Liver (tissue), 9 donors: ENCODE data around the gene LTA4H. TPM values are rescaled to one million over a fixed set of nuclear protein-coding genes. Genes with fewer than 3 reads are reported as not detected.

Experiments
- DNase-seq: peaks from one replicate; pipeline ENCODE4 v3.0.0-alpha.2; 2017; ENCODE audit warnings: low spot score
- H3K27ac ChIP-seq, 2 donors: one replicate each; pipeline ENCODE4 v1.7.0; 2013; ENCODE audit warnings: inconsistent platforms in 2 of 2, low read length in 2 of 2, control low read depth in 1 of 2, low read depth in 1 of 2, mild to moderate bottlenecking in 1 of 2
- H3K27me3 ChIP-seq, 4 donors: one replicate each; pipeline versions ENCODE4 v1.6.1 to v1.7.0; 2013; ENCODE audit warnings: low read length in 3 of 4, inconsistent platforms in 1 of 4, mild to moderate bottlenecking in 1 of 4, moderate library complexity in 1 of 4; ENCODE audit not compliant: control insufficient read depth in 4 of 4, insufficient read depth in 4 of 4
- H3K36me3 ChIP-seq, 4 donors: one replicate each; pipeline versions ENCODE4 v1.6.1 to v1.7.0; 2013; ENCODE audit warnings: low read length in 3 of 4, mild to moderate bottlenecking in 3 of 4, low read depth in 1 of 4, moderate library complexity in 1 of 4; ENCODE audit not compliant: control insufficient read depth in 4 of 4, insufficient read depth in 3 of 4
- H3K4me1 ChIP-seq, 4 donors: one replicate each; pipeline versions ENCODE4 v1.6.1 to v1.7.0; 2013; ENCODE audit warnings: low read length in 3 of 4, mild to moderate bottlenecking in 3 of 4, moderate library complexity in 1 of 4; ENCODE audit not compliant: control insufficient read depth in 4 of 4, insufficient read depth in 4 of 4
- H3K4me3 ChIP-seq, 3 donors: one replicate each; pipeline versions ENCODE4 v1.6.1 to v1.7.0; 2013; ENCODE audit warnings: low read length in 3 of 3, control low read depth in 1 of 3, low read depth in 1 of 3, mild to moderate bottlenecking in 1 of 3
- H3K9ac ChIP-seq, 2 donors: one replicate each; pipeline ENCODE4 v1.7.0; 2013; ENCODE audit warnings: low read length in 2 of 2, mild to moderate bottlenecking in 2 of 2, moderate library complexity in 2 of 2, control low read depth in 1 of 2, low read depth in 1 of 2
- H3K9me3 ChIP-seq, 4 donors: one replicate each; pipeline versions ENCODE4 v1.6.1 to v1.7.0; 2013; ENCODE audit warnings: low read length in 3 of 4; ENCODE audit not compliant: control insufficient read depth in 4 of 4
- EGR1 ChIP-seq, 2 donors: IDR thresholded peaks; 2 replicates each; pipeline ENCODE4 v1.6.1; 2016 to 2018; ENCODE audit warnings: antibody characterized with exemption in 2 of 2, low read depth in 2 of 2
- FOXA1 ChIP-seq: IDR thresholded peaks from 2 replicates; pipeline ENCODE4 v1.6.1; 2016; ENCODE audit warnings: antibody characterized with exemption
- FOXA2 ChIP-seq: IDR thresholded peaks from 2 replicates; pipeline ENCODE4 v1.6.1; 2016; ENCODE audit warnings: antibody characterized with exemption
- GABPA ChIP-seq, 2 donors: IDR thresholded peaks in 1 of 2; conservative IDR thresholded peaks in 1 of 2; 2 replicates each; pipeline ENCODE4 v1.6.1; 2016; ENCODE audit warnings: antibody characterized with exemption in 2 of 2, mild to moderate bottlenecking in 1 of 2, moderate library complexity in 1 of 2
- HNF4A ChIP-seq, 2 donors: conservative IDR thresholded peaks; 2 replicates each; pipeline ENCODE4 v1.6.1; 2016; ENCODE audit warnings: antibody characterized with exemption in 2 of 2, mild to moderate bottlenecking in 2 of 2
- HNF4G ChIP-seq: IDR thresholded peaks from 2 replicates; pipeline ENCODE4 v1.6.1; 2016; ENCODE audit warnings: antibody characterized with exemption
- JUND ChIP-seq, 2 donors: IDR thresholded peaks; 2 replicates each; pipeline ENCODE4 v1.6.1; 2016; ENCODE audit warnings: antibody characterized with exemption in 2 of 2
- NR2F2 ChIP-seq: IDR thresholded peaks from 2 replicates; pipeline ENCODE4 v1.6.1; 2016; ENCODE audit warnings: antibody characterized with exemption
- RAD21 ChIP-seq, 2 donors: IDR thresholded peaks; 2 replicates each; pipeline ENCODE4 v1.6.1; 2016; ENCODE audit warnings: antibody characterized with exemption in 2 of 2, mild to moderate bottlenecking in 2 of 2
- RXRA ChIP-seq, 2 donors: IDR thresholded peaks; 2 replicates each; pipeline ENCODE4 v1.6.1; 2017 to 2018; ENCODE audit warnings: antibody characterized with exemption in 2 of 2, mild to moderate bottlenecking in 1 of 2
- SP1 ChIP-seq: IDR thresholded peaks from 2 replicates; pipeline ENCODE4 v1.6.1; 2018; ENCODE audit warnings: antibody characterized with exemption, mild to moderate bottlenecking
- TAF1 ChIP-seq: conservative IDR thresholded peaks from 2 replicates; pipeline ENCODE4 v1.6.1; 2016; ENCODE audit warnings: antibody characterized with exemption, mild to moderate bottlenecking
- YY1 ChIP-seq: IDR thresholded peaks from 2 replicates; pipeline ENCODE4 v1.6.1; 2016; ENCODE audit warnings: antibody characterized with exemption, mild to moderate bottlenecking
- WGBS: extraction: QIAGEN DNeasy Blood & Tissue Kit; methylation state at CpG from one replicate; pipeline ENCODE4 v1.1.7; 2013; 5-methylcytosine and 5-hydroxymethylcytosine counted together
- polyA plus RNA-seq, 2 donors: library from polyadenylated mRNA; stranded (reverse) in 1 of 2; unstranded in 1 of 2; fragments of 200-250 nt in 1 of 2; fragments of >200 nt in 1 of 2; fragmentation: Nextera tagmentation in 1 of 2; extraction: Ambion mirVana in 1 of 2; gene quantifications; one replicate each; pipeline versions ENCODE4 v1.2.1 to v1.2.3, GENCODE V29; 2013 to 2015
- total RNA-seq, 2 donors: library from RNA; depleted of rRNA; stranded (reverse); fragments of >200 nt; gene quantifications; one replicate each; pipeline ENCODE4 v1.2.3, GENCODE V29; 2014
- TF ChIP-seq, protein P1 (sequence below): IDR thresholded peaks from 2 replicates; pipeline ENCODE4 v1.6.1; 2016; ENCODE audit warnings: antibody characterized with exemption, mild to moderate bottlenecking
- TF ChIP-seq, protein P2 (sequence below): IDR thresholded peaks from 2 replicates; pipeline ENCODE4 v1.6.1; 2016; ENCODE audit warnings: antibody characterized with exemption
- TF ChIP-seq, protein P3 (sequence below): IDR thresholded peaks from 2 replicates; pipeline ENCODE4 v1.6.1; 2016; ENCODE audit warnings: antibody characterized with exemption
- TF ChIP-seq, protein P4 (sequence below): IDR thresholded peaks from 2 replicates; pipeline ENCODE4 v1.6.1; 2016; ENCODE audit warnings: antibody characterized with exemption
- TF ChIP-seq, protein P5 (sequence below): fragments of 150-350 bp; IDR thresholded peaks from 2 replicates; pipeline ENCODE4 v1.5.1; 2017; ENCODE audit warnings: improper control_type of control experiment, low read depth, low read length; ENCODE audit not compliant: missing input control
- donor health status: healthy.
- donor health status: healthy.
- donor health status: healthy.
- donor health status: healthy.
- donor health status: healthy.

LTA4H gene
- total and polyA plus RNA-seq, 4 donors = 16.6 to 34.5 (median 20.9) TPM

DNA sequence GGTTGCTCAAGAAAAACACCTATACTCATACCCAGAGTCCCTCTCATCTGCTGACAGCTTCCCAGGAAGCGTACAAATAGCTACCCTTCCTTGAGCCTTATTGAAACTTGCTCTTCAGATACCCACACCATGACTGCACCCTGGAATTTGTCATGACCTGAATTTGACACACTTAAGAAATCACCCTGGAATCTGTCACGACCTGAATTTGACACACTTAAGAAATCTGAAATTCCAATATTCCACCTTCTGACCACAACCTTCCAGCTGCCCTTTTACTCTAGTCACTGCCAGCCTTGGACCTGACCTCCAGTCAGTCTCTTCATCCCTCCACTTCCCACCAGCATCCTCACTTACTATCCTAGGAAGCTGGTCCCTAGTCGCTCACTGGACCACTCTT, 38.1 kb downstream of the LTA4H start:
- TF ChIP-seq RXRA (IDR thresholded peaks at IDR 0.05) (no peak), EGR1 (IDR thresholded peaks at IDR 0.05; ENCODE audit: low read depth in 2 of 2) (no peak), HNF4A (conservative IDR thresholded peaks at IDR 0.05) (no peak)
- TF ChIP-seq, protein P1, sequence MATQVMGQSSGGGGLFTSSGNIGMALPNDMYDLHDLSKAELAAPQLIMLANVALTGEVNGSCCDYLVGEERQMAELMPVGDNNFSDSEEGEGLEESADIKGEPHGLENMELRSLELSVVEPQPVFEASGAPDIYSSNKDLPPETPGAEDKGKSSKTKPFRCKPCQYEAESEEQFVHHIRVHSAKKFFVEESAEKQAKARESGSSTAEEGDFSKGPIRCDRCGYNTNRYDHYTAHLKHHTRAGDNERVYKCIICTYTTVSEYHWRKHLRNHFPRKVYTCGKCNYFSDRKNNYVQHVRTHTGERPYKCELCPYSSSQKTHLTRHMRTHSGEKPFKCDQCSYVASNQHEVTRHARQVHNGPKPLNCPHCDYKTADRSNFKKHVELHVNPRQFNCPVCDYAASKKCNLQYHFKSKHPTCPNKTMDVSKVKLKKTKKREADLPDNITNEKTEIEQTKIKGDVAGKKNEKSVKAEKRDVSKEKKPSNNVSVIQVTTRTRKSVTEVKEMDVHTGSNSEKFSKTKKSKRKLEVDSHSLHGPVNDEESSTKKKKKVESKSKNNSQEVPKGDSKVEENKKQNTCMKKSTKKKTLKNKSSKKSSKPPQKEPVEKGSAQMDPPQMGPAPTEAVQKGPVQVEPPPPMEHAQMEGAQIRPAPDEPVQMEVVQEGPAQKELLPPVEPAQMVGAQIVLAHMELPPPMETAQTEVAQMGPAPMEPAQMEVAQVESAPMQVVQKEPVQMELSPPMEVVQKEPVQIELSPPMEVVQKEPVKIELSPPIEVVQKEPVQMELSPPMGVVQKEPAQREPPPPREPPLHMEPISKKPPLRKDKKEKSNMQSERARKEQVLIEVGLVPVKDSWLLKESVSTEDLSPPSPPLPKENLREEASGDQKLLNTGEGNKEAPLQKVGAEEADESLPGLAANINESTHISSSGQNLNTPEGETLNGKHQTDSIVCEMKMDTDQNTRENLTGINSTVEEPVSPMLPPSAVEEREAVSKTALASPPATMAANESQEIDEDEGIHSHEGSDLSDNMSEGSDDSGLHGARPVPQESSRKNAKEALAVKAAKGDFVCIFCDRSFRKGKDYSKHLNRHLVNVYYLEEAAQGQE = no peak
- Histone ChIP-seq H3K36me3 (peaks cover 0 to 27% (median 13%) of the 10 kb centered on the region in 4 donors), H3K4me1 (peaks cover 7 to 42% (median 19%) of the 10 kb centered on the region in 4 donors), H3K27ac (peak overlapping the region in 1 of 2 donors; percentile 84), H3K4me3 (peak overlapping the region in 2 of 3 donors; percentile 18 to 40), H3K9me3 (no peaks in the 10 kb centered on the region), H3K27me3 (no peaks in the 10 kb centered on the region), H3K9ac (no peak overlapping the region)
- no peak for DNase-seq
- 92% methylated on average over 3 of the region's 3 CpGs for WGBS

DNA sequence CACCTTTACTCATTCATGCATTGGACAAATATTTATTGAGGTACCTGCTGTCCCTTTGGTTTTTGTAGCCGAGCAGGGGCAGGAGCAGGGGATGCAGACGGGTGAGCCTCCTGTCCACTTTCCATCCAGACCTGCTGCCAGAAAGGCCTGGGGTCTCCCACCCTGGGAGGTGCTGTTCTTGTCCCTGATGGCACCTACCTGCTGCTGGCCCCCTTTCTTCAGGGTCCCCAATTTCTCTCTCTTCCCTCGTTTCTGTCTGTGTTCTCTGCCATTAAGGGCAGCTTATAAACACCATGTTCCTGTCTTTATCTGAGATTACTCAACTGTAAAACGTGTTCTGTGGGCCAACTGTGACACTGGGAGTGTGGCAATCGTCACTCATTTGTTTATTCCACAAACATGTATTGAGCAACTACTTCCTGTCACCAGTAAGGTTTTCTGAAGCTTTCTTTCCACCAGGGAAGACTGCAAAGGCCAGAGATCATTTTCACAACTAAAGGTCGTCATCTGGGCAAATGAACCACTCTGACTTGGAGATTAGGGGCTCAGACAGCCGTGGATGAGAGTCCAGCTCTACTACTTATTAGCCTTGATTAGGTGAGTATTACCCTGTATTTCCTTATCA, 39.2 kb downstream of the LTA4H start, which contains the start of gene HAL:
HAL (minus strand) TSS at position 311 of the 625 bp plus-strand sequence. CDS start 434 bp downstream, outside the sequence.
- TF ChIP-seq TAF1 (no peak), HNF4G (peak; percentile 64), JUND (IDR thresholded peaks at IDR 0.05) (peak; percentile 81 to 91), RAD21 (IDR thresholded peaks at IDR 0.05) (peak; percentile 49 to 64), FOXA2 (peak; percentile 92), FOXA1 (peak; percentile 86), NR2F2 (peak; percentile 90), GABPA (IDR thresholded peaks at IDR 0.05 in 1 of 2, conservative IDR thresholded peaks at IDR 0.05 in 1 of 2) (peak in 1 of 2 donors; percentile 79), HNF4A (conservative IDR thresholded peaks at IDR 0.05) (peak; percentile 87 to 94), RXRA (IDR thresholded peaks at IDR 0.05) (peak; percentile 89 to 98), EGR1 (IDR thresholded peaks at IDR 0.05; ENCODE audit: low read depth in 2 of 2) (peak; percentile 9 to 85), YY1 (peak; percentile 94), SP1 (peak; percentile 93)
- TF ChIP-seq, protein P2, sequence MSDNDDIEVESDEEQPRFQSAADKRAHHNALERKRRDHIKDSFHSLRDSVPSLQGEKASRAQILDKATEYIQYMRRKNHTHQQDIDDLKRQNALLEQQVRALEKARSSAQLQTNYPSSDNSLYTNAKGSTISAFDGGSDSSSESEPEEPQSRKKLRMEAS = peak; percentile 96
- TF ChIP-seq, protein P3, sequence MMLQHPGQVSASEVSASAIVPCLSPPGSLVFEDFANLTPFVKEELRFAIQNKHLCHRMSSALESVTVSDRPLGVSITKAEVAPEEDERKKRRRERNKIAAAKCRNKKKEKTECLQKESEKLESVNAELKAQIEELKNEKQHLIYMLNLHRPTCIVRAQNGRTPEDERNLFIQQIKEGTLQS = peak; percentile 72
- TF ChIP-seq, protein P4, sequence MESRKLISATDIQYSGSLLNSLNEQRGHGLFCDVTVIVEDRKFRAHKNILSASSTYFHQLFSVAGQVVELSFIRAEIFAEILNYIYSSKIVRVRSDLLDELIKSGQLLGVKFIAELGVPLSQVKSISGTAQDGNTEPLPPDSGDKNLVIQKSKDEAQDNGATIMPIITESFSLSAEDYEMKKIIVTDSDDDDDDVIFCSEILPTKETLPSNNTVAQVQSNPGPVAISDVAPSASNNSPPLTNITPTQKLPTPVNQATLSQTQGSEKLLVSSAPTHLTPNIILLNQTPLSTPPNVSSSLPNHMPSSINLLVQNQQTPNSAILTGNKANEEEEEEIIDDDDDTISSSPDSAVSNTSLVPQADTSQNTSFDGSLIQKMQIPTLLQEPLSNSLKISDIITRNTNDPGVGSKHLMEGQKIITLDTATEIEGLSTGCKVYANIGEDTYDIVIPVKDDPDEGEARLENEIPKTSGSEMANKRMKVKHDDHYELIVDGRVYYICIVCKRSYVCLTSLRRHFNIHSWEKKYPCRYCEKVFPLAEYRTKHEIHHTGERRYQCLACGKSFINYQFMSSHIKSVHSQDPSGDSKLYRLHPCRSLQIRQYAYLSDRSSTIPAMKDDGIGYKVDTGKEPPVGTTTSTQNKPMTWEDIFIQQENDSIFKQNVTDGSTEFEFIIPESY = peak; percentile 95
- TF ChIP-seq, protein P5, sequence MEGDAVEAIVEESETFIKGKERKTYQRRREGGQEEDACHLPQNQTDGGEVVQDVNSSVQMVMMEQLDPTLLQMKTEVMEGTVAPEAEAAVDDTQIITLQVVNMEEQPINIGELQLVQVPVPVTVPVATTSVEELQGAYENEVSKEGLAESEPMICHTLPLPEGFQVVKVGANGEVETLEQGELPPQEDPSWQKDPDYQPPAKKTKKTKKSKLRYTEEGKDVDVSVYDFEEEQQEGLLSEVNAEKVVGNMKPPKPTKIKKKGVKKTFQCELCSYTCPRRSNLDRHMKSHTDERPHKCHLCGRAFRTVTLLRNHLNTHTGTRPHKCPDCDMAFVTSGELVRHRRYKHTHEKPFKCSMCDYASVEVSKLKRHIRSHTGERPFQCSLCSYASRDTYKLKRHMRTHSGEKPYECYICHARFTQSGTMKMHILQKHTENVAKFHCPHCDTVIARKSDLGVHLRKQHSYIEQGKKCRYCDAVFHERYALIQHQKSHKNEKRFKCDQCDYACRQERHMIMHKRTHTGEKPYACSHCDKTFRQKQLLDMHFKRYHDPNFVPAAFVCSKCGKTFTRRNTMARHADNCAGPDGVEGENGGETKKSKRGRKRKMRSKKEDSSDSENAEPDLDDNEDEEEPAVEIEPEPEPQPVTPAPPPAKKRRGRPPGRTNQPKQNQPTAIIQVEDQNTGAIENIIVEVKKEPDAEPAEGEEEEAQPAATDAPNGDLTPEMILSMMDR = no peak
- TF ChIP-seq, protein P1 = peak; percentile 84
- Histone ChIP-seq H3K4me3 (peak within 1 kb of the TSS; percentile 34 to 75 (median 56)), H3K27me3 (no peaks in the 10 kb centered on the region), H3K27ac (peak within 1 kb of the TSS; percentile 79 to 84), H3K9me3 (no peaks in the 10 kb centered on the region), H3K4me1 (peaks cover 7 to 42% (median 19%) of the 10 kb centered on the region in 4 donors), H3K36me3 (peaks cover 0 to 31% (median 16%) of the 10 kb centered on the region in 4 donors), H3K9ac (peak within 1 kb of the TSS in 1 of 2 donors; percentile 60)
- 17% methylated on average over 7 of the region's 7 CpGs for WGBS
- peak; percentile 44 for DNase-seq
